Brain pericyte (primary cell): ENCODE results near the gene CPNE9.
"Not testable (repeated sequence)": the region's sequence is repeated elsewhere in the genome, so short reads cannot be mapped to it uniquely, and the experiment has no call there.

ENCODE experiments used
- DNase-seq: peaks from one replicate; pipeline ENCODE4 v3.0.0-alpha.2; 2012; ENCODE audit warnings: low read depth, low spot score

The CPNE9 gene

DNA sequence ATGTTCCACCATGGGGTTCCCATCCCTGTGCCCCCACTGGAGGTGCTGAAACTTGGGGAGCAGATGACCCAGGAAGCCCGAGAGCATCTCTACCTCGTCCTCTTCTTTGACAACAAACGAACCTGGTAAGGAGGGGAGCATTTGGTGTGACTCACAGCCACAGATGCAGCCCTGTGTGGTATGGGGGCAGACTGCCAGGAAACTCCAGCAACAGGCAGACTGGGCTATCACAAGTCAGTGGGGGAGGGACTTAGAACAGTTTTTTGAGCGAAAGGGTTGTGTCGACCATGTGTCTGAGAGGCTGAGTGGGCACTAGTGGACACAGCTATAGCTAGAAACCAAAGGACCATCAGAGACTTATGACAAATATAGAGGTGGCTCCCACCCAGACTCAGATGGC is 42.7 kb downstream of the CPNE9 start:
- DNase-seq: no peak

DNA sequence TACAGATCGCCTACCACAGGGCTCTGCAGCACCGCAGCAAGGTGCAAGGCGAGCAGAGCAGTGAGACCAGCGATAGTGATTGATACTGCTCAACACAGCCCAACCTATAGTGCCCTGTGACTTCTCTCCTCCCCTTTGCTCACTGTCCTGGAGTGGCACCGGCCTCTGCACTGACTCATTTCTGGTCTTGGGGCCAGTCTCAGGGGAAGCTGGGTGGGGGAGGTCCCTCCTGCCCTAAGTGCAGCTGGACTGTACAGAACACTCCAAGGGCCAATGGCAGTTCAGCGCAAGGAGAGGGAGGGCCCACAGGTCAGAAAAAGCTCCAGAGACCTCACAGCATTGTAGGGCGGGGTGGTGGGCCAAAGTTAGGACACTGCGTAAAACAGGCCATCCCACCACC is 43.6 kb downstream of the CPNE9 start:
- no peak for DNase-seq

DNA sequence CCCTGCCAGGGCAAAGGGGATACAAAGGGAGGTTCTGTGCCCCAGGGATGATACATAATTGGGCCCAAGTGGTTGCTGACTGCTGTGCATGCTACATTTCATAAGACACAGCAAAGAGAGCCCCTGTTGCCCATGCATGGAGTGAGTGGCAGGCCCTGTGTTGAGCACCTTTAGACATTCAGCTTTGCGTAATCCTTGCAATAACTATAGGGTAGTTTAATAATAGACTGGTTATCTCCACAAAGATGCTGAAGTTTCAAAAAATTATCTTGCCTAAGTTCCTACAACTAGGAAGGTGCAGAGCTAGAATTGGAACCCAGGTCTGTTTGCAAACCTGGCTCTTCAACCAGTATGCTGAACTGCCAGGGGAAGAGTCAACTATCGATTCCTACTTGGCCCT is 44.4 kb downstream of the CPNE9 start:
- DNase-seq: no peak

DNA sequence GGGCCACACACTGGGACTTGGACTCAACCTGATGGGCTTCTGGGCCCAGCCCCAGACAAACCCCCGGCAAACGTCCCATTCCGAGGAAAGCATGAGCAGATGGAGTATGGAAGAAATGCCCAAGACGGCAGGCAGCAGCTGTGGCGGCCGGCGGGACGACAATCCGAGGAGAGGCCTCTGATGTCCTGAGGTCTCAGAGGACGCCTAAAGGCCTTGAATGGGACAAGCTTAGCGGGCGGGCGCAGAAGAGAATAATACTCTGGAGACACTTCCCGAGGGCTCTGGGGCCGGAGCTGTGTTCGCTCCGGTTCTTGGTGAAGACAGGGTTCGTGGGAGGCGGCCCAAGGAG is 45.6 kb downstream of the CPNE9 start:
- DNase-seq: no peak

DNA sequence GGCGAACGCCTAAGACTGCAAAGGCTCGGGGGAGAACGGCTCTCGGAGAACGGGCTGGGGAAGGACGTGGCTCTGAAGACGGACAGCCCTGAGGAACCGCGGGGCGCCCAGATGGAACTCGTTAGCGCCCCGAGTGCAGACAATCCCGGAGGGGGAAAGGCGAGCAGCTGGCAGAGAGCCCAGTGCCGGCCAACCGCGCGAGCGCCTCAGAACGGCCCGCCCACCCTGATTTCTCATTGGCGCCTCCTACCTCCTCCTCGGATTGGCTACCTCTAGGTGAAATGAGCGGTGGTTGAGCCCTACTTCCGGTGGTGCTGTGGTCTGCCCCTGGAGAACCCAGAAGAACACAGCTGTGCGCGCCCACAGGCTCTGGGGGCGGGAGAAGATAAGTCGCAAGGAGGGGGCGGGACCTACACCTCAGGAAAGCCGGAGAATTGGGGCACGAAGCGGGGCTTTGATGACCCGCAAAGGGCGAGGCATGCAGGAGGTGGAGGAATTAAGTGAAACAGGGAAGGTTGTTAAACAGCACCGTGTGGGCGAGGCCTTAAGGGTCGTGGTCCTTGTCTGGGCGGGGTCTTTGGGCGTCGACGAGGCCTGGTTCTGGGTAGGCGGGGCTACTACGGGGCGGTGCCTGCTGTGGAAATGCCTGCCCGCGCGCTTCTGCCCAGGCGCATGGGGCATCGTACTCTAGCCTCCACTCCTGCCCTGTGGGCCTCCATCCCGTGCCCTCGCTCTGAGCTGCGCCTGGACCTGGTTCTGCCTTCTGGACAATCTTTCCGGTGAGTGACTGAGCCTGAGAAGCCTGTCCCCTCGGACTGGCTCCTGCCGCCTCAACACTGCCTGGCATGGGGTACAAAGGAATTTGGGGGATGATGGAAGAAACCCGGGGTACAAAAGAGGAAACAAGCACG is 46.3 kb downstream of the CPNE9 start, which contains the start of gene OGG1:
Gene OGG1, plus strand, starts transcription at position 308 of the 911 bp plus-strand sequence. Its CDS starts 335 bp downstream, at position 643.
- peak; percentile 97 for DNase-seq

DNA sequence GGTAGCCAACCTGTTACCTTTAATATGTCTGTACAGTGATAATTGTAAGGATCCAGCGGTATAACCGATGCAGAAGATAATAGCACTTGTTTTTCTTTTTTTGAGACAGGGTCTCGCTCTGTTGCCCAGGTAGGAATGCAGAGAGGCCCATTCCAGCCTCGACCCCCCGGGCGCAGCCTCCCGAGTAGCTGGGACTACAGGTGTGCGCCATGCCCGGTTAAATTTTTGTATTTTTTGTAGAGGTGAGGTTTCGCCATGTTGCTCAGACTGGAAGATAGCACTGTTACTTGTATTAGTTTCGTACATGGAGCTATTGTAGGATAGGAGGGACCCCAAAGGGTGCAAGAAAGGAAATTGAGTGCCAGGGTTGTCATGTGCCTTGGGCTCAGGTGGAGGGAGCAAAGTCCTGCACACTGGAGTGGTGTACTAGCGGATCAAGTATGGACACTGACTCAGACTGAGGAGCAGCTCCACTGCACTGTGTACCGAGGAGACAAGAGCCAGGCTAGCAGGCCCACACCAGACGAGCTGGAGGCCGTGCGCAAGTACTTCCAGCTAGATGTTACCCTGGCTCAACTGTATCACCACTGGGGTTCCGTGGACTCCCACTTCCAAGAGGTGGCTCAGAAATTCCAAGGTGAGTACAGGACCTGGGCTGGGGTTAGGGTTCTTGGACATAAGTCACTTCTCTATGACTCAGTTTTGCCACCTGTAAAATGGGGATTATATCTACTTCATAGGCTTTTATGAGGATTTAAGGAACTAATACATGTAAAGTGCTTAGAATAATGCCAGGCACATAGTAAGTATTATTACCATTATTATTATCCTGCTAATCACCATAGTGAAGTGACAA is 47.2 kb downstream of the CPNE9 start:
- no peak for DNase-seq

DNA sequence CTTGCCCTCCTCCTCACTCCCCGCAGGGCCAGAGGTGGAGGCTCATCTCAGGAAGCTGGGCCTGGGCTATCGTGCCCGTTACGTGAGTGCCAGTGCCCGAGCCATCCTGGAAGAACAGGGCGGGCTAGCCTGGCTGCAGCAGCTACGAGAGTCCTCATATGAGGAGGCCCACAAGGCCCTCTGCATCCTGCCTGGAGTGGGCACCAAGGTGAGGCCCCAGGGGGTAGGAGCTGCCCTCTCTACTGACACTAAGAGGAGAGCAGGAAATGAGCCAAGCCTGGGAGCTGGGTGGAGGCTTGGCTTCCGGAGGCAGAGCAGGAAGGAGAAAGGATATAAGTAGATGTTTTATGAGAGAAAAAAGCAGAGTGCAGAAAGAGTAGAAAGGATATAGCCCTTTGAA is 51.0 kb downstream of the CPNE9 start:
- no peak for DNase-seq

DNA sequence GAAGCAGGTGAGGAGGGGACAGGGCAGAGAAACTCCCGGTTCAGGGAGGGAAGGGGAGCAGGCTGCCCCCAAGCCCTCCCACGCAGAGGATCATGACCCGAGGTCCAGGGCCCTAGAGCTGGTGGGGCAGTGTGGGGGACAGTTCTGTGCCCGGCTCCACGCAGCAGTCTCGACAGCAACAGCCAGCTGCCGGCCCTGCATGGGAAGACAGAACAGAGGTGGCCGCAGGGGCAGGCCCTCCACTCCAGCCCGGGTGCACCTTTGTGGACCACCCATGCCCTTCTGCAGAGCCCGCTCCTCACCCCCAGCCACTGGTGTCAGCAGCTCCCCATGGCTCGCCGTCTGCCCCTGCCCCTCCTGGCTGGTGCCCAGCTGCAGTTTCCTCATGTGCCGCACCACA is 53.8 kb downstream of the CPNE9 start:
- DNase-seq: no peak

DNA sequence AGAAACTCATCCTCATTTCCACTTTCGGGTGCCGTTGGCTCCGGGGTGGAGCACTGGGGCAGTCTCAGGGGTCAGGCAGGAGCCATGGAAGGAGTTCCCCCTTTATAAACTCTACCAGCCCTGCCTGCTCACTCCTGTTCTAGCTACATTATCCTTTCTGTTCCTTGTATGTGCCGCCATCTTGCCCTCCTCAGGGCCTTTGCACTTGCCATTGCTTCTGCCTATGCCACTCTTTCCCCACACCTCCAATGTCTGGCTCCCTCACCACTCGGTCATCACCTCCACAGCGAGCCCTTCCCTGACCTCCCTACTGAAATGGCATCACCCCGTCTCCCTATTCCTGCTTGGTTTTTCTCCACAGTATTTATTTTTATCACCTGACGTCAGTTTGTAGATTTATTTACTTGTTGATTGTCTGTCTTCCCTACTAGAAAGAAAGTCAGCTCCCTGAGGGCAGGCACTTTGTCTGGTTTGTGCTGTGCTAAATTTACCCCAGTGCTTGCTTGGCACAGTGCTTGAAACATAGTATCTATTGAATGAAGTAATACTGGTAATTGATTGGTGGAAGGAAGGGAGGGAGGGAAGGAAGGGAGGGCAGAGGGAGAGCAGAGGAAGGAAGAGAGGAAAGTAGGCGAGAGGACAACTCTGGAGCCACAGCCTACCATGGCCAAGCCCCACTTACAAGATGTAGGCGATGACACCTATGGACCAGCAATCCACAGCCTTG is 57.3 kb downstream of the CPNE9 start:
- no peak for DNase-seq

DNA sequence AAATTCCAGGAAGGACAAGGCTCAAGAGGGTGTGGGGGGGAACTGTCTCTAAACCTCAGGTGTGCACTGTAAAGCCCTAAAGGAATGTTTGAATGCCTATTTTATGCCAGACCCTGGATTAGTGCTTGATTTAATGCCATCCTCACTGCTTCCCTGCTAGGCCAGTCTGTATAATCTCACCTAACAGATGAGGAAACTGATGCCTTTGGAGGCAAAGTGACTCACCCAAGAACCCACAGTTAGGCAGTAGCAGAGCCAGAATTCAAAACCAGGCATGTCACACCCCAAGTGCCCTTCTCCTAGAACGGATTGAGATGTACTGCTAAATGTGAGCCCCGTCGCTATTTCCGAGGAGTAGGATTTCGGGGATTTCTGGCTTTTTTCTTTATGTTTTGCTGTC is 58.3 kb downstream of the CPNE9 start:
- no peak for DNase-seq

DNA sequence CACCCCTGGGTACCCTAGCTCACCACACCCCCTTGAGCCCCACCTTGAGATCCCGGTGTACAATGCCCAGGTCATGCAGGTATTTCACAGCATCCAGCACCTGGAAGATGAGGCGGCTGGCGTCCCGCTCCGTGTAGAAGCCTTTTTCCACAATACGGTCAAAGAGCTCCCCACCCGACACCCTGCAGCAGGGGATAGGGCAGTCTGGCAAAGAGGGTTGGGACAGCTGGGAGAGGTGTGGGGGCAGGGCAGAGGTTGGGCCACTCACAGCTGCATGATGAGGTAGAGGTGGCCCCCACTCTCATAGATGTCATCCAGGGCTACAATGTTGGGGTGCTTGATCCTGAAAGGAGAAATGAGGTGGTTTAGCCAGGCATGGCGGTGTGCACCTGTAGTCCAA is 59.2 kb downstream of the CPNE9 start:
- no peak for DNase-seq

DNA sequence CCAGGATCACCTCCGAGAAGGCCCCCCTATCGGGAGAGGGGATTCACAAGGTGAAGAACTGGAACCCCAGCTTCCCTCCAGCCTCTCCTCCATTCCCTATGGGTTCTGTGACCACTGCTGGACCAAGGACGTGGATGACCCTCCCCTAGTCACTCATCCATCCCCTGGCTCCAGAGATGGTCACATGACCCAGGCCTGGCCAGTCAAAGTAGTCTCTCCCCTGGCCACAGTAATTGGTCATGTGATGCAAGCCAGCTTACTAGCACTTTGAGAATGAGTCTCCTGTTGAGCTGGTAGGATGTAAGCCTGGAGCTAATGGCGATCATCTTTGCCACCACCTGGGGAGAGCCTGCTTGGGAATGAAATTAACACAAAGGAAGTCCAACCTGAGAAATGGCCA is 62.2 kb downstream of the CPNE9 start:
- DNase-seq: no peak

DNA sequence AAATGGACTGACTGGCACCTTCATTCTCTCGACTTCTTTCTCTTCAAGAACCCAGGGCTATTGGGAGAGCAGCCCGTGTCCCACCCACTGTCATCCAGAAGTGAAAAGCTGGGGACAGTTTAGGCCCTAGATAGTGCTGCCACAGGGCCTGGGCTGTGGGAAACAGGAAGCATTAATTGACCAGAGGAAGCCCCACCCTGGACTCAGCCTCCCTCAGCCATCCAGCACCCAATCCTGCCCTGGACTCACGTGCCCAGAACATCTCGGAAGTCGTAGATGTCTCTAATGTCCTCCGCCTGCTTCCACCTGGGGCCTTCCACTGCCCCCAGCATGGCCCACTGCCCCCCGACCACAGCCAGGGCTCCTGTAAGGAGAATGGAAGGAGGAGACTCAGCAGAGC is 63.8 kb downstream of the CPNE9 start:
- DNase-seq: no peak

DNA sequence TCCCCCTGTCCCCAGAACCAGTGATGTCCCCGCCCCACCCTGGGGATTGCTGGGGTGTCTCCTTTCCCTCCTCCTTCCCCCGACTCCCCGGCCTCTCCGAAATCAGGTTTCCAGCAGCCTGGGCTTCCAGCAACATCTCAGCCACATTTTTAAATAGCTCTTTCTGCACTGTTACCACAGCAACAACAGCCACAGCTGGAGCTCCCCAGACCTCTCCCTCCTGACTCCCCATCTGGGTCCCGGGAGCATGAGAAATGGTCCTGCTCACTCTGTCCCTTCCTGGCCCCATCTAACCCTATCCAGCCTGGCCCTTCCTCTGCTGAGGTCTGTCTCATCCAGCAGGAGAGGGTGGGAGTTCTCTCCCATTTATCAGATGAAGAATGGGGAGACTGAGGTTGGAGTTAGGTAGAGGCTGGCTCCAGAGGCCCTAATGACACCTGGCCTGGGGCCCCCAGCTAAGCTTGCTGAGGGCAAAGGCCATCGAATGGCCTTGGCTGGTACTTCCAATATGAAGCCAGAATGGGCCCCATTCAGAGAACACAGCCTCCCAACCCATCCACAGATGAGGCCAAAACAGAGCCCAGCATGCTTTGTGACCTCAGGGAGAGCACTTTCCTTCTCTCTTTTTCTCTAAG is 64.6 kb downstream of the CPNE9 start:
- DNase-seq: no peak

DNA sequence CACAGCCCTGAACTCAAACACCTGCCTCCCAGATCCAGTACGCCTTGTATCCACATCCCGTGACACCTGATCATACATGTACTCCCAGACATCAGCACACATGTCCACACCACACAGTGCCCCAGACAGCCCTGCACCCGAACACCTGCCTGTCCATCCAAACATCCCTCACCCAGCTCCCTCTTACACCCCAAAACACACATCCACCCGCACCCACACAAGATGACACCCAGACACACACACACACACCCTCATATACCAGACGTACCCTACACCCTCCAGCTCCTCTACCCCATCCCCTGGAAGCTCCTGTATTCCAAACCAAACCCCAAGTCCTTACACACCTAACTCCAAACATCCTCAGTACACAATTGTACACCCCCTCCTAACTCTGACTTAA is 65.4 kb downstream of the CPNE9 start:
- DNase-seq: no peak

DNA sequence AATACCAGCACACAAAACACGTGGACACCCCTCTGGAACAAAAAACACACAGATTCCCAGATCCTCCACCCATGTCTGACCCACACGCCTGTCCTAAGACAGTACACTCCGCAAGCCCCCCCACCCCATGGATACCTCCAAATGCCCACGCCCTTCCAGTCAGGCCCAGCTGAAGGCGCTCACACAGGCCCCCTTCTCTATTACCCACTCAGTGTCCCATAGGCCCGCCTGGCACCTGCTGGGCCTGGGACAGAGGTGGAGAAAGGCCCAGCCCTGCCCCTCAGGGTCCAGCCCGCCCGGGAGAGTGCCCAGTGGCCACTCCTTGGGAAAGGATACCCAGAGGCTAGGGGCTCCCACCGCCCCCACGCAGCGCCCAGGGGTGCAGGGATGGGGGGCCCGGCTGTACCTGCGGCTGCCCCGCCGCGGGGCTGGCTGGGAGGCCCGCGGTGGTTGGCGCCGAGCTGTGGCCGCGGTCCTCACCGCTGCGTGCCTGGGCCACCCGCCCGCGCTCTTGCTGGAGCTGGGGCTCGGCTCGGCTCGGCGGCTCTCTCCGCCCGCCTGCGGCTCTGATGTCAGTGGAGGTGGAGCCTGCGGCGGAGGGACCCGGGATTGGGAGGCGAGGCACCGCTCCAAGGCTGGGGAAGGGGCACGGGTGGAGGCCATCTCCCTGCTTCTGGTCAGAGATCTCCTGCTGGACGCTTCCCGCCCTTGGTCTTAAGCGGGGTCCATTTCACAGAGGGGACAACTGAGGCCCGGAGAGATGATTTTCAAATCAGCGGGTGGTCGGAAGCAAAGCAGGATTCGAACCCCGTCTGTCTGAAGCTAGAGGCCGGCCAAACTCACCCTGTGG is 66.0 kb downstream of the CPNE9 start, which contains the start of gene CAMK1:
Gene CAMK1, minus strand, starts transcription at position 522 of the 850 bp plus-strand sequence. CDS start 2,198 bp downstream, outside the sequence.
- no peak for DNase-seq

DNA sequence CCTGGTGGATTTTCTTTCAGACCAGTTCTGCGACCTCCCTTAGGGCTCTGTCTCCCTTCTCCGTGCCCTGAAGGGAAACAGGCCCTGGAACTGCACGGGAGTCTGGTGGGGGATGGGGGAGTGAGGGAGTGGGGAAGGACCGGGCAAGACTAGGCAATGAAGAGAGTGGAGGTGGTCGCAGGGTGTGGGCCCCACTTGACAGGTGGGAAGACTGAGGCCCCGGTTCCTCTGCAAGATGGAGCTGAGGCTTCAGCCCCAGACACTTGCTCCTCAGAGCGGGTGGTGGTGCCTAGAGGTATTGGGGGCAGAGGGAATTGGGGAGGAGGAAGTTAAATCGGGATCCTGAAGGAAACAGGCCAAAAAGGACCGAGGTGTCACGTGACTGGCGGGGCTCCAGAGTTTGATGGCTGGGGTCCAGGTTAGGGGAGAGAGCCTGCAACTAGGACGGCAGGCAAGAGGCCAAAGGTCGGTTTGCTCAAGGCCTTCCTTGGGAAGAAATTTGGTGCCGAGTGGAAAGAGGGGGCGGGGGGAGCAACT is 66.7 kb downstream of the CPNE9 start:
- no peak for DNase-seq

DNA sequence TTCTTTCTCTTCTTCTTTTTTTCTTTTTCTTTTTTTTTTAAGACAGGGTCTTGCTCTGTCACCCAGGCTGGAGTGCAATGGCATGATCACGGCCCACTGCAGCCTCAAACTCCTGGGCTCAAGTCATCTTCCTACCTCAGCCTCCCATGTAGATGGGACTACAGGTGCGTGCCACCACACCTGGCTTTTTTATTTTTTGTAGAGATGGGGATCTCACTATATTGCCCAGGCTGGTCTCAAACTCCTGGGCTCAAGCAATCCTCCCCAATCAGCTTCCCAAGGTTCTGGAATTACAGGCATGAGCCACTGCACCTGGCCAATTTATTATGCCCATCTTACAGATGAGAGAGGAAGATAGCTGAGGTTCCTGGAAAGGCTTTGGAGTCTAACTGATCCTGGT is 67.4 kb downstream of the CPNE9 start:
- DNase-seq: not testable (repeated sequence)

DNA sequence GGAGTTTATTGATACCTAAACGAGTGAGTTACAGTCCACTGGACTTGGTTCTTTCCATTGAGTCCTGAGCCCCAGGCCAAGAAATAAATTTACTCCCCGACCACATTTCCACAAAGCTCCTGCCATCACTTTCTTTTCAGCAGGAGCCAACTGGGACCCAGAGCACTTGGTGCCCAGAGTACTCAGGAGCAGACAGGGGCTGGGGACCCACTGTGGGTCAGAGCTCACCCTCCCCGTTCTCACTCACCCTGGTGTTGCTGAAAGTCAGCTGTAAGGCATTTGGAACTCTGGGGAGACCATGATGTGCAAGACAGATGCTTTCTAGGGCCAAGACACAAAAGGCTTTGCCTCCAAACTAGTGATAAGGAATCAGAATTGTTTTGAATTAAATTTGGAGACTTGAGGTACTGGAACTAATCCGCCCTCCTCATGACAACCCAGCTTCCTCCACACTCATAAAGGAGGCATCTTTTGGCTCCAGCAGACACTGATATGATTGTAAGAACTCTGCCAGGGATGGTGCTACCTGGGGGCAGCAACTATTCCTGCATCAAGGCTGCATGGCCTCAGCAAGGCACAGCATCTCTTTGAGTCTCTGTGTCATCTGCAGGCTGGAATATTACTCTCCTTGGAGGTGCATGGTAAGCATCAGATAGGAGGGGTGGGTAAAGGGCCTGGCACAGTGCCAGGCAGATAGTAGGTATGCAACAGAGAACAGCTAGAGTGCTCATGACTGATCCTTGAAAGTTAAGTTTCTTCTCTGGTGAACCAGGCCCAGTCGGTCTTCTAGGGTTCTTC is 73.5 kb downstream of the CPNE9 start:
- no peak for DNase-seq

DNA sequence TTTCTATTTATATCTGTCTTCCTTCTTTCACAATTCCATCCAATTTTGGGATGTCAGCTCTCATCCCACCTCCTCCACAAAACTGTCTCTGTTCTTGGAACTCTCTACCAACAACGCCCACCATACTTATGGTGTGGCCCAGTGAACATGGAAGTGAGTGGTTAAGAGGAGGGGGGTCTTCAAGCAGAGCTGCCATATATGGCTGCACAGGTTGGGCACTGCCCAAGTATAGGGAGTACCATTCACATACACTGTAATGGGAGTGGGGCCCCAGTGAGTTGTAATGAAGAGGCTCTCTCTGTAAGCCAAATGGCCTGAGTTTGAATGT is 74.0 kb downstream of the CPNE9 start:
- DNase-seq: no peak
